VCaP (cell line): ENCODE data around the gene DGKD.
"Not testable (repeated sequence)": the region's sequence is repeated elsewhere in the genome, so short reads cannot be mapped to it uniquely, and the experiment has no call there.

Experiments used
- H3K27ac ChIP-seq: fragments of 450-650 bp; 2 replicates; pipeline ENCODE4 v1.5.1; 2017
- CTCF ChIP-seq: fragments of 450-650 bp; conservative IDR thresholded peaks from 2 replicates; pipeline ENCODE4 v1.5.1; 2017; ENCODE audit warnings: mild to moderate bottlenecking, moderate library complexity

The DGKD gene

GRCh38 chr2:233369897-233370685, 15.8 kb downstream of the DGKD start:
- H3K27ac ChIP-seq, result no peak overlapping the region
- no peak for TF ChIP-seq CTCF

GRCh38 chr2:233371641-233372040, 17.3 kb downstream of the DGKD start:
- no peak for TF ChIP-seq CTCF
- no peak overlapping the region for H3K27ac ChIP-seq

GRCh38 chr2:233372855-233373254, 18.6 kb downstream of the DGKD start:
- H3K27ac ChIP-seq, result no peak overlapping the region
- TF ChIP-seq CTCF, result no peak

GRCh38 chr2:233373316-233373715, 19.0 kb downstream of the DGKD start:
- TF ChIP-seq CTCF, result no peak

GRCh38 chr2:233374776-233375175, 20.5 kb downstream of the DGKD start:
- not testable (repeated sequence) for H3K27ac ChIP-seq

More at GRCh38 chr2:233373316-233373715, 19.0 kb downstream of the DGKD start:
- no peak overlapping the region for H3K27ac ChIP-seq

GRCh38 chr2:233375490-233376314, 21.4 kb downstream of the DGKD start:
- no peak overlapping the region for H3K27ac ChIP-seq
- TF ChIP-seq CTCF, result no peak

GRCh38 chr2:233379034-233379433, 24.7 kb downstream of the DGKD start:
- H3K27ac ChIP-seq, result no peak overlapping the region
- no peak for TF ChIP-seq CTCF

GRCh38 chr2:233379441-233379840, 25.1 kb downstream of the DGKD start:
- H3K27ac ChIP-seq, result no peak overlapping the region
- no peak for TF ChIP-seq CTCF
